GM18867 (cell line): ENCODE results near the gene ANO2.
"Not testable (repeated sequence)": the region's sequence is repeated elsewhere in the genome, so short reads cannot be mapped to it uniquely, and the experiment has no call there.

Experiments
- ATAC-seq: cut with Tn5 transposase; IDR thresholded peaks from one replicate; pipeline ENCODE4 v1.9.1; 2021; ENCODE audit warnings: mild to moderate bottlenecking, moderate library complexity; ENCODE audit not compliant: unreplicated experiment

ANO2 gene

DNA sequence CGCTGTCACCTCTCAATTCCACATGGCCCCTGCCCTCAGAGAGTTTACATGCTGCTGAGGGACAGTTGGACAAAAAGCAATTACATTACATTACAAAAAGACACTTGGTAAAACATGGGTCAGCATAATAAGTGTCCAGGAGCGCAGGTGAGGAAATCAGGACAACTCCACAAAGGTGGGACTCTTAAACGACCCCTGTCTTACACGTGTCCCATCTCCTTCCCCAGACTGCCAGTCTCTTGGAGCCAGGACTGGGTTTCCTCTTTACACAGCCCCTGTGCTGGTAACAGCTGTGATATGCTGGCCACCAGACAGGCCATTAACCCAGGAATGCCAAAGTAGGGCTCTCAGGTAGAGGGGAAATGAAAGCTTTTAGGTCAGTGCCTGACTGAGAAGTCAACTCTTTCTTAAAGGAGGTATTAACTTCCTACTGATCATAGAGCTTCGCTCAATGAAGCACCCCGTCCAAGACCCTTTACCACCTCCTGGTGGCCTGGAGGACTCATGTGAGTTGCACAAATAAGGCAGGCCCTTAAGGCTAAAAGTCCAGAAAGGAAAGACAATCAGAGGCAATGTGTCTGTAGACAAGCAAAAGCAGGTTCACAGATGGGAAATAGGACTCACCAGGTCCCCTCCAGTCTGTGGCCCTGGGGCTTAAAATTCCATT is 55.5 kb downstream of the ANO2 start:
- no peak for ATAC-seq

DNA sequence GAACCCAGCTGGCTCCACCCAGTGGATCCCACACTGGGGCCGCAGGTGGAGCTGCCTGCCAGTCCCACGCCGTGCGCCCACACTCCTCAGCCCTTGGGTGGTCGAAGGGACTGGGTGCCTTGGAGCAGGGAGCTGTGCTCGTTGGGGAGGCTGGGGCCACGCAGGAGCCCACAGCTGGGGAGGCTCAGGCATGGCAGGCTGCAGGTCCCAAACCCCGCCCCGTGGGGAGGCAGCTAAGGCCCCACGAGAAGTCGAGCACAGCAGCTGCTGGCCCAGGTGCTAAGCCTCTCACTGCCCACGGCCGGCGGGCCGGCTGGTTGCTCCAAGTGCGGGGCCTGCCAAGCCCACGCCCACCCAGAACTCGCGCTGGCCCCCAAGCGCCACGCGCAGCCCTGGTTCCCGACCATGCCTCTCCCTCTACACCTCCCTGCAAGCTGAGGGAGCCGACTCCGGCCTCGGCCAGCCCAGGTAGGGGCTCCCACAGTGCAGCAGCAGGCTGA is 56.2 kb downstream of the ANO2 start:
- ATAC-seq, result no peak

GRCh38 chr12:5887819-5888218 is 57.2 kb downstream of the ANO2 start:
- not testable (repeated sequence) for ATAC-seq

GRCh38 chr12:5884866-5885265 is 60.2 kb downstream of the ANO2 start:
- no peak for ATAC-seq

GRCh38 chr12:5884285-5884684 is 60.8 kb downstream of the ANO2 start:
- ATAC-seq, result no peak

DNA sequence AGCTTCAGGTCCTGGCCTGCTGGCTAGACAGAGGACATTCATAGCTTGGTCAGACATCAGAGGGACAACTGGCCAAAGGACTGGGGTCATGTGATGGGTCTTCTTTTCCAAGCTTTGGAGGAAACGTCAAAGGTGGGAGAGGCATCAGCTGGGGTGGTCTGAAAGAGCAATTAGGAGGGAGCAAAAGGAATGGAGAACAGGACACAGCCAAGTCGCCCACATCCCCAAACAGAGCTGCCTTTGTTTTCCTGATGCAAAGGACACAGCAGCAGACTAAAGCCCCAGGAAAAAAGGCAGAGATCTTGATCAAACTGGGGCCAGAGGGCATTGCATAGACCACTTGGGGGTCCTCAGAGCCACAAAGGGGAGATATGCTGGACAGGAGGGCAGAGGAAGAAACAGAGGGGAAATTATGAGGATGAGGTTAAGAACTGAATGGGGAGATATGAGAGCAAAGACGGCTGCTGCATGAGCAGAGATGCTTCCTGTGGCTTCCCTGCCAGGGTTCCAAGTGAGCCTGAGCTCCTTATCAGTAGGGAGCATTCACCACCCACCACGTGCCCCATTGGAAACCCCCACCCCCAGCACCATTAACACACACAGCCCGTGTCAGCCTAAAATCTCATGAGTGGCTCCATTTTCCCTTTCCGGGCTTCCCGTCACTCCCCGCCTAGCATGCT is 62.4 kb downstream of the ANO2 start:
- ATAC-seq, result no peak

DNA sequence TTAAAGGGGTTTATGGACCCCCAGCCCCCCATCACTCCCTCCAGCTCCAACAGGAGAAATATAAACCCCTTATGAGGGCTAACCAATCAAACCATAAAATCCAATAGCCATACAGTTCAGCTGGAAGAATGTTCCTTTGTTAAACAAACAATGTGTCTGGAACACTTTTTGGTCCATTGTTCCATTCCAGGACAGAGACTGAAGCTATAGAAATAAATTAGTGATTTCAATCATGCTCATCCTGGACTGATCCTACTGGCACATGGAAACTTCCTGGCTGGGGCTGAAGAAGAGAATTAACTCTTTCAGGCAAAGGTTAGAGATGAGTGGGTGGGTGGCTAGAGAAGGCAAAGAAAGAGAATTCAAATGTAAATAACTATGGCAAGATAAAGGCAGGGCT is 63.4 kb downstream of the ANO2 start:
- no peak for ATAC-seq

- no peak for ATAC-seq
These were observed 63.9 kb downstream of the ANO2 start for GRCh38 chr12:5881101-5881606.

- ATAC-seq, result no peak
These were observed 69.2 kb downstream of the ANO2 start for GRCh38 chr12:5875851-5876250.

DNA sequence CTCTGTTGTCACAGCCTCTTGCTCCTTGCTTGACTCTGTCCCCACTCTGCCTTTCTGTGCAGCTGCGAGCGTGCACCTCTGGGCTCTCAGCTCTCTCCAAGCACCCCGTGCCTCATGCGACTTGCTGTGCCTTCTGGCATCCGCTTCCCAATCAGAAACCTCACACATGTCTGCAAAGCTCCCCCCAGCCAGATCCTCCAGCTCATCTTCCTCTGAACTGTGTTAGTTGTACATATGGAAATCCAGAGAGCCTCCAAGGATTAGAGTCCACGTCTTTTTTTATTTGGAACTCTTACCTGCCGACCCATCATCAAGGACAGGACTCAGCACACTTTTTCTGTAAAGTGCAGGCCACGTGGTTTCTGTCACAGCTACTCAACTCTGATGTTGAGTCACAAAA is 70.5 kb downstream of the ANO2 start:
- no peak for ATAC-seq

- ATAC-seq, result no peak
These were observed 71.7 kb downstream of the ANO2 start for GRCh38 chr12:5873281-5873919.

DNA sequence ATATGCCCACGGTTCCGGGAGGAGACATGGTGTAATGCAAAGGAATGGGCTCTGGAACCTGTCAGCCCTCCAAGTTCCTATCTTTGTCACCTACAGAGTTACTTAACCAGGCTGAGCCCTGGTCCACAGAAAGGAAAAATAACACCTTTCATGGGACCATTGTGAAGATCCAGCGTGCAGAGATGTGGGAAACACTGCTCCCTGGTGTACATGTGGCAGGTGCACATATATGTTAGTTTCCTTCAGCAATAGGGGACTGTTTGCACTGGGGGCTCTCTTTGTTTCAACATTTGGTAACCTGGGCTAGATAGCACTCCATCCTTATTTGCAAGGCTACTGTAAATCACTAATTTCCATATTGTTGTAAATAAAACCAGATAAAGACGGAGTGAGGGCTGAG is 72.3 kb downstream of the ANO2 start:
- no peak for ATAC-seq

DNA sequence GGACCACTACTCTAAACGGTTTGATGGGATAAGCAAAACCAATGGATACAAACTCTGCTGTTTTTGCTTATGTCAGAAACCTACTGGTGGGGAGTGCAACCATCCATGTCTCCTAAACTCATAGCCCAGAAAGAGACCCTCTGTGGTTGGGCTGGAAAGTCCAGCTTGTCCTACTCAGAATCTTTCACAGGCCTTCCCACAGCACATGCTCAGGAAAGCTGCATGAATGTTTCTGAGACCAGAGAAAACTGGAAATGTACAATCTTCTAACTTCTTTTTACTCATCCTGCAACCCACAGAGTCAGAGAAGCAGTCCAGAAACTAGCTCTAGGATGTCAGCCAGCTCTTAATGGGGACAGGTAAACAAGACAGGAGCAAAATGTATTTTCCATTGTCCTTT is 73.3 kb downstream of the ANO2 start:
- ATAC-seq, result no peak

GRCh38 chr12:5870183-5870582 is 74.9 kb downstream of the ANO2 start:
- no peak for ATAC-seq

DNA sequence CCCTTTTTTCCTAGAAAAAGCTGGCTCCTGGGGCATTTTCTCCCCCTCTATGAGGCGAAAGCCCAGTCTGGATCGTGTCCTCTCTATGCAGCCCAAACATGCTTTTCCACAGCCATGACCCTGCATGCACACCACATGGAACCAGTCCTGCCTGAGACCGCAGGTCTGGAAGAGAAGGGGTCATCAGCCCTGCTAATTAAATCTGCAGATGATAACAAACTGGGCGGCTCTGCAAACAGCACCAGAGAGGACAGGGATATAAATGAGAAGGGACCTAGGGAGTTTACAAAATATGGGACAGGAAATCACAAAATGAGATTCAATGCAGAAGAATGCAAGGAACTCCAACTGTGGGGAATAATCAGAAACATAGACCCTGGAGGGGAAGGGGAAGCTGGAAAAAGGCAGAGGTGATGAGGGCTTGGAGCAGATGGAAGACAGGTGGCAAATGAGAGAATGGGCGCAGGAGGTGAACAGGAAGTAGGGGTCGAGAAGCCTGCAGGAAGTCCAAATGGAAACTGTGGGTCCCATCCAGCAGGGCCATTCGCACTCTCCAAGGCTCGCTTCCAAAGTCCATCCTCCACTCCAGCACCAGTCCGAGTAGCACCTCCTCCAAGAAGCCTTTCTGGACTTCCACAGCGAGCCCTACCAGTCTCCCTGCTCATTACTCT is 76.3 kb downstream of the ANO2 start:
- no peak for ATAC-seq

DNA sequence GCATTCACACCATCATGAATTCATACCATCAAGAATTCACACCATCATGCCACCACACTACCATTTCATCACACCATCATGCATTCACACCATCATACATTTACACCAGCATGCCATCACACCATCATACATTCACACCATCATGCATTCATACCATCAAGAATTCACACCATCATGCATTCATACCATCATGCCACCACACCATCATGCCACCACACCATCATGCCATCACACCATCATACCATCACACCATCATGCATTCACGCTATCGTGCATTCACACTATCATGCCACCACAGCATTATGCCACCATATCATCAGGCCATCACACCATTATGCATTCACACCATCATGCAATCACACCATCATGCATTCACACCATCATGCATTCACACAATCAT is 79.7 kb downstream of the ANO2 start:
- ATAC-seq, result no peak

- no peak for ATAC-seq
These were observed 80.1 kb downstream of the ANO2 start for GRCh38 chr12:5864972-5865371.

- ATAC-seq, result no peak
These were observed 80.8 kb downstream of the ANO2 start for GRCh38 chr12:5864301-5864700.

- ATAC-seq, result no peak
These were observed 83.6 kb downstream of the ANO2 start for GRCh38 chr12:5861416-5861815.

DNA sequence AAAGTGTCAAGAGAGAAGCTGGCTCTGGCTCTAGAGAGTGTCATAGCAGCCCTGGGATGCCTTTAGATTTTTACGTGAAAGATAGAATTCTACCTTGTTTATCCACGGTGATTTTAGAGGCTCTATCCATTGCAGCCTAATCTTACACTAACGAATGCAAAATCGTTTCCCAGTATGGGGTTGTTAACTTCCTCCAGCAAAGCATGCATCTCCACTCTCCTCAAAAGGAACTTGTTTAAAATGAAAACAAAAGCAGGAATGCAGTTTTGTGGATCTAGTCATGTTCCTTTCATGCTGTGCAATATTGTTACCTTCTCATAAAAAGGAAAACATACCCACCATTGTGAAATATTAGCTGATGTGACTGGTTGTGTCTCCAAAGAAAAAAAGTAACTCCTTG is 88.4 kb downstream of the ANO2 start:
- ATAC-seq, result no peak

DNA sequence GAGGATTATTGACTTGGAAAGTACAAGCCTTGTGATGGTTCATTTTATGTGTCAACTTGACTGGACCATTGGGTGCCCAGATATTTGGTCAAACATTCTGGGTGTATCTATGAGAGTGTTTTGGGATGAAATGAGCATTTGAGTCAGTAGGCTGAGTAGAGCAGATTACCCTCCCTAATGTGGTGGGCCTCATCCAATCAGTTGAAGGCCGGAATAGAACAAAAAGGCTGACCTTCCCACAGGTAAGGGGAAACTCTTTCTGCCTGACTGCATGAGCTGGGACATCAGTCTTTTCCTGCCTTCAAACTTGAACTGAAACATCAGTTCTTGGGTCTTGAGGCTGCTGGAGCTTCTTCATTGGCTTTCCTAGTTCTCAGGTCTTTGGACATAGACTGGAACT is 98.1 kb downstream of the ANO2 start:
- no peak for ATAC-seq
